DOHH2 (cell line): ENCODE data around the gene ANKZF1.

Source experiments
- H3F3A ChIP-seq: fragments of 200-600 bp; sonication (generic), shearing (Covaris generic); 2 replicates; pipeline ENCODE4 v1.6.0; 2016; ENCODE audit warnings: antibody characterized with exemption, mild to moderate bottlenecking; ENCODE audit not compliant: control insufficient read depth, insufficient read depth
- H3K27ac ChIP-seq: fragments of 200-600 bp; sonication (generic); 2 replicates; pipeline ENCODE4 v1.5.1; 2014; ENCODE audit warnings: low read depth, mild to moderate bottlenecking, low read length, moderate library complexity
- H3K27me3 ChIP-seq: fragments of 200-600 bp; sonication (generic); 2 replicates; pipeline ENCODE4 v1.6.1; 2014; ENCODE audit warnings: mild to moderate bottlenecking, low read length, mixed read lengths; ENCODE audit not compliant: control insufficient read depth
- H3K36me3 ChIP-seq: fragments of 200-600 bp; sonication (generic); 2 replicates; pipeline ENCODE4 v1.6.1; 2014; ENCODE audit warnings: mild to moderate bottlenecking, low read length, moderate library complexity, mixed read lengths; ENCODE audit not compliant: control insufficient read depth
- H3K4me1 ChIP-seq: fragments of 200-600 bp; sonication (generic); 2 replicates; pipeline ENCODE4 v1.6.1; 2014; ENCODE audit warnings: mild to moderate bottlenecking, low read length, mixed read lengths; ENCODE audit not compliant: control insufficient read depth
- H3K4me2 ChIP-seq: fragments of 200-600 bp; sonication (generic); 2 replicates; pipeline ENCODE4 v1.6.0; 2014; ENCODE audit warnings: mild to moderate bottlenecking, low read length, moderate library complexity
- H3K4me3 ChIP-seq: fragments of 200-600 bp; sonication (generic); 2 replicates; pipeline ENCODE4 v1.5.1; 2014; ENCODE audit warnings: mild to moderate bottlenecking, low read length, mixed read lengths
- H3K79me2 ChIP-seq: fragments of 200-600 bp; sonication (generic); 2 replicates; pipeline ENCODE4 v1.6.1; 2014; ENCODE audit warnings: mild to moderate bottlenecking, low read length, mixed read lengths; ENCODE audit not compliant: control insufficient read depth
- H3K9me2 ChIP-seq: fragments of 200-600 bp; sonication (generic); replicated peaks from 2 replicates; pipeline ENCODE4 v1.6.1; 2014; ENCODE audit warnings: mild to moderate bottlenecking, low read length, mixed read lengths; ENCODE audit not compliant: control insufficient read depth
- H3K9me3 ChIP-seq: fragments of 200-600 bp; sonication (generic); 2 replicates; pipeline ENCODE4 v1.6.1; 2014; ENCODE audit warnings: antibody characterized with exemption, low read length, mixed read lengths; ENCODE audit not compliant: control insufficient read depth, insufficient read depth
- H4K20me1 ChIP-seq: fragments of 200-600 bp; sonication (generic); 2 replicates; pipeline ENCODE4 v1.6.0; 2014; ENCODE audit warnings: low read depth, mild to moderate bottlenecking, antibody characterized with exemption, low read length, moderate library complexity; ENCODE audit not compliant: control insufficient read depth, insufficient read depth
- EZH2phosphoT487 ChIP-seq: fragments of 200-600 bp; sonication (generic); IDR thresholded peaks from 2 replicates; pipeline ENCODE4 v1.6.1; 2017; ENCODE audit warnings: borderline replicate concordance, mild to moderate bottlenecking, antibody characterized with exemption, low read length, moderate library complexity, mixed read lengths
- TF ChIP-seq, protein P1 (sequence below): fragments of 200-600 bp; sonication (generic); IDR thresholded peaks from one replicate; pipeline ENCODE4 v1.5.1; 2014; ENCODE audit warnings: antibody characterized with exemption, mild to moderate bottlenecking, low read depth, low read length; ENCODE audit not compliant: poor library complexity, severe bottlenecking

Gene ANKZF1

DNA sequence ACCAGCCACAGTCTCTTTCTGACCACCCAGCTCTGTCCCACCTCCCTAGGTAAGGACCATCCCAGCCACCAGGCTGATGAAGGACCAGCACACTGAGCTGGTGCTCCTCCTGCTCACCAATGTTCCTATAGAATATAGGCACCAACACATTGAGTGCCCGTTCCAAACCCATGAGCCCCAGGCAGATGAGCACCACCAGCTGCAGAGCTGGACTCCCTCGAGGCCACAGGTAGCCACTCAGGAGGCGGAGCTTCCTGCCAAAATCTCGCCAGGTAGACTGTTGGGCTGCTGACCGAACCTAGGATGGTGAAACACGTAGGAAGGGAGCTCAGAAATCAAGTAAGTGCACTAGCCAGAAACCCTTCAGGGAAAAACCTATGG lies 13.1 kb upstream of the ANKZF1 start:
- H3K27me3 ChIP-seq = no peaks in the 10 kb centered on the region
- H4K20me1 ChIP-seq = no peaks in the 10 kb centered on the region
- no peaks in the 10 kb centered on the region for H3F3A ChIP-seq
- no peaks in the 10 kb centered on the region for H3K9me2 ChIP-seq
- peaks cover 18% of the 10 kb centered on the region for H3K79me2 ChIP-seq
- no peak overlapping the region for H3K4me3 ChIP-seq
- no peak overlapping the region for H3K27ac ChIP-seq
- peak overlapping the region; percentile 23; the same call in 1 of the 2 replicates for H3K4me2 ChIP-seq
- TF ChIP-seq, protein P1, sequence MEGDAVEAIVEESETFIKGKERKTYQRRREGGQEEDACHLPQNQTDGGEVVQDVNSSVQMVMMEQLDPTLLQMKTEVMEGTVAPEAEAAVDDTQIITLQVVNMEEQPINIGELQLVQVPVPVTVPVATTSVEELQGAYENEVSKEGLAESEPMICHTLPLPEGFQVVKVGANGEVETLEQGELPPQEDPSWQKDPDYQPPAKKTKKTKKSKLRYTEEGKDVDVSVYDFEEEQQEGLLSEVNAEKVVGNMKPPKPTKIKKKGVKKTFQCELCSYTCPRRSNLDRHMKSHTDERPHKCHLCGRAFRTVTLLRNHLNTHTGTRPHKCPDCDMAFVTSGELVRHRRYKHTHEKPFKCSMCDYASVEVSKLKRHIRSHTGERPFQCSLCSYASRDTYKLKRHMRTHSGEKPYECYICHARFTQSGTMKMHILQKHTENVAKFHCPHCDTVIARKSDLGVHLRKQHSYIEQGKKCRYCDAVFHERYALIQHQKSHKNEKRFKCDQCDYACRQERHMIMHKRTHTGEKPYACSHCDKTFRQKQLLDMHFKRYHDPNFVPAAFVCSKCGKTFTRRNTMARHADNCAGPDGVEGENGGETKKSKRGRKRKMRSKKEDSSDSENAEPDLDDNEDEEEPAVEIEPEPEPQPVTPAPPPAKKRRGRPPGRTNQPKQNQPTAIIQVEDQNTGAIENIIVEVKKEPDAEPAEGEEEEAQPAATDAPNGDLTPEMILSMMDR = no peak
- no peak for TF ChIP-seq EZH2phosphoT487
- peaks cover 21% of the 10 kb centered on the region for H3K4me1 ChIP-seq
- peaks cover 66% of the 10 kb centered on the region for H3K36me3 ChIP-seq
- H3K9me3 ChIP-seq = no peaks in the 10 kb centered on the region

DNA sequence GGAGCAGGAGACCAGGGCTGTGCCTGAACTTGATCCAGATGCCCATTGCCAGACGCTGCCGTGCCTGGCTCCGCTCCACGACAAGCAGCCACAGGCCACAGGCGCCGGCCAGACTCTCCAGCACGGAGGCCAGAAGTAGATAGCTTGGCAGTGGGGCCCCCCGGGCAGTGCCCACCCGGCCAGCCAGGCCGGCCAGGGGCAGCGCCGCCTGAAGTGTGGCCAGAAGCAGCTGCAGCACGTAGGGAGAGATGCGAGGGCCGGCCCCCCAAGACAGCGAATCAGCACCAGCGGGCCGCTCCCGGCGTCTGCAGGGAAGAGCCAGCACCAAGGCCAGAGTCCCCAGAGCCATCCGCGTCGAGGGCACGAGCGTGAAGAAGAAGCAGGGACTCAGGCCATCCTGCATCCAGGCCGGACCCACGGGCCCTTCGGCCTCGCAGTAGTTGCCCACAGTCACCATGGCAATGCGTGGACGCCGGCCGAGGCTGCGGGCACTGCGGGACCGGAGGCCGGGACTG lies 11.3 kb upstream of the ANKZF1 start:
- Histone ChIP-seq H3K27me3 (no peaks in the 10 kb centered on the region), H3K36me3 (peaks cover 65% of the 10 kb centered on the region), H3K4me1 (peaks cover 21% of the 10 kb centered on the region)

DNA sequence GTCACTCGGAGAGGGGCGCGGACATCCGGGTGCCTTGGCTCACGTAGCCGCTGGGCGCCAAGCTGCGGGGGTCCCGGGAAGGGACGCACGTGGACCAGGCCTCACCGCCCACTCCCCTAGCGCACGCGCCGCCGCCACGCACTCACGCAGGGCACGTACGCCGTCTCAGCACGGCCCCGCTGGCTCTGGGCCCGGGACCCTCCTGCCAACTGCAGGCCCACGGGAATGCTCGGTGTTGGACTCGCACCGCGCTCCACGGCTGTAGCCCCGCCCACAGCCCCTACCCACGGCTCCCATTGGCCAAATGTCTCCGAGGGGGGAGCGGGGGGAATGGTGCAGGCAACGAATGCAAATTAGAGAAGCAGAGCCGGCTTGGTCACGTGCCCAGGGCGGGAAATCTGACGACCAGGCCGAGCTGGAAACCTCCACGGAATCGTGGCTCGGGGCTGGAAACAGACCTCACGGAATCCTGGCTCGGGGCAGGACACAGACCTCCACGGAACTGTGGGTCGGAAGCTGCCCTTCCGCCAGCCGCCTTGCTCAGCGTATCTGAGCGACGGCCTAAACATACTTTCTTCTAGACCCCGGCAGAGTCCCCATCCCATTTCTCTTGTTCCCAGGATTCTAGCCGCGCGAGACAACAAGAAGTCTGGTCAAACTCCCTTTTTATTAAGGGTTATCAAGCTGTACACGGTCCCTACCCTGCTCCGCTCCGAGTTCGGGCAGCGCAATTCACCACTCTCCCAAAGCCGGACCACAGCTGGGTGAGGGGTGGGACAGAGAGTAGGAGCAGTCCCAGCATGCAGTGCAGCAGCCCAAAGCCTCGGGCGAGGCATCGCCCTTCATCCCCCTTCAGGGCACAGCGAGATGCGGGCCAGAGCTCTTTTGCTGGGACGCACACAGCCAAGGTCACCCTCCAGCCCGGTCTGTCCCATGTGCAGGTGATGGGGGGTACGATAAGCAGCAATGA lies 10.6 kb upstream of the ANKZF1 start, which contains the start of gene ABCB6:
TSS of gene ABCB6 (minus strand) at position 227 of the 970 bp plus-strand sequence. CDS start 285 bp downstream, outside the sequence.
- Histone ChIP-seq H4K20me1 (no peaks in the 10 kb centered on the region), H3K9me2 (no peaks in the 10 kb centered on the region), H3K4me2 (peak within 1 kb of the TSS; percentile 94), H3F3A (no peaks in the 10 kb centered on the region), H3K27ac (peak within 1 kb of the TSS; percentile 4; the same call in 1 of the 2 replicates), H3K4me3 (peak within 1 kb of the TSS; percentile 86), H3K79me2 (peaks cover 18% of the 10 kb centered on the region), H3K27me3 (no peaks in the 10 kb centered on the region), H3K36me3 (peaks cover 66% of the 10 kb centered on the region), H3K9me3 (no peaks in the 10 kb centered on the region), H3K4me1 (peaks cover 21% of the 10 kb centered on the region)
- no peak for TF ChIP-seq EZH2phosphoT487
- TF ChIP-seq, protein P1 = no peak

More for the DNA sequence above, 11.3 kb upstream of the ANKZF1 start:
- Histone ChIP-seq H3F3A (no peaks in the 10 kb centered on the region), H3K9me3 (no peaks in the 10 kb centered on the region), H3K4me3 (peak overlapping the region; percentile 86), H3K4me2 (peak overlapping the region; percentile 94), H3K27ac (peak overlapping the region; percentile 4; the same call in 1 of the 2 replicates), H4K20me1 (no peaks in the 10 kb centered on the region), H3K9me2 (no peaks in the 10 kb centered on the region), H3K79me2 (peaks cover 18% of the 10 kb centered on the region)
- no peak for TF ChIP-seq EZH2phosphoT487
- TF ChIP-seq, protein P1 = no peak
